Stimulated activated CD4-positive, alpha-beta T cell treated with anti-CD3 and anti-CD28 coated beads, TNF-alpha, amount 100 ng/mL, for 4 hours (primary cell): ENCODE data around the gene BPI.
"Not testable (repeated sequence)": the region's sequence is repeated elsewhere in the genome, so short reads cannot be mapped to it uniquely, and the experiment has no call there.

ENCODE experiments used
- DNase-seq, 3 experiments: peaks; one replicate each; pipeline ENCODE4 v3.0.0-alpha.2; 2020; ENCODE audit warnings: low read depth in 3 of 3

BPI gene

DNA sequence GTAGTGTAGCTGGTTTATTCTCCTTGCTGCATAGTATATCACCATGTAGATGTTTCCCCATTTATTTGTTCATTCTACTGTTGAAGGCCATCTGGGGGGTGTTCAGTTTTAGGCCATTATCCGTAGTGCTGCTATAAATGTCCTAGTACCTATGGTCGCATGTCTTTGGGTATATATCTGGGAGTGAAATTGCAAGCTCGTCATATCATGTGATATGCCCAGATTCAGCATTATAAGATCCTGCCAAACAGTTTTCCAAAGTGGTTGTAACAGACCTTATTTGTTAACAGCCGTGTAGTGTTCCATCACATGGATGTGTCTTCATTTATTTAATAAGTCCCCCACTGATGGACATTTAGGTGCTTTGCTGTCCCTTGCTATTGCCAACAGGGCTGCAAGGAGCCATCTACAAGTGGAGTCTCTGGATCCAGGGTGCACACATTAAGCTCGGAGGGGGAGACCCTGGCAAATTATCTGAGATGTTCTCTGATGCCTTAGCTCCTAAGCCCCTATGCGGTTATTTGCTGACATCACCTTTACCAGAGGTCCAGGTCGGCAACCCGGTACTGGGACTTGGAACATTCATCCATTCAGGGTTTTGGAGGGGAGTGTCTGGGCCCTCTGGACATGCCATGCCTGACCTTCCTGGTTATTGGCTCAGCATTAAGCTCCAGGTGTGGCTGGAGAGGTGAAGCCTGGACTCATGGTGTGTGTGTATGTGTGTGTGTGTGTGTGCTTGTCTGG is 59.2 kb downstream of the BPI start:
- no peak for DNase-seq

DNA sequence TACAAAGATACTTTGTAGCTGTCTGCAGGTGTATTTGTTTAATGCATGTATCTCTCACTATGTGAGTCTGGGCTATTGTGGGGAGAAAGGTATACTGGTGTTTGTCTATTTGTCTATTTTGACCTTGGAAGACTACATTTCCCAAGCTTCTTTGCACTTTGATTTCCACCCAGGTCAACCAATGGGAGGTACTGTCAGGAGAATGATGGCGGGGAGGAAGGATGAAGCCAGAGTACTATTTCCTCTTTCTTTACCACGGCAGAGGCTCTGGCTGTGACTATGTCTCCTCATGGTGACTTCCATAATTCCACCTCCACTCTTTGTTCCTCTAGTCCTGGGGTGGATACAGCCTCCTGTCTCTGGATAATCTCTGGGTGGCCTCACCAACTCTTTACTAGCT is 65.4 kb downstream of the BPI start:
- DNase-seq: no peak

GRCh38 chr20:38372806-38373205 is 68.8 kb downstream of the BPI start:
- DNase-seq: no peak

DNA sequence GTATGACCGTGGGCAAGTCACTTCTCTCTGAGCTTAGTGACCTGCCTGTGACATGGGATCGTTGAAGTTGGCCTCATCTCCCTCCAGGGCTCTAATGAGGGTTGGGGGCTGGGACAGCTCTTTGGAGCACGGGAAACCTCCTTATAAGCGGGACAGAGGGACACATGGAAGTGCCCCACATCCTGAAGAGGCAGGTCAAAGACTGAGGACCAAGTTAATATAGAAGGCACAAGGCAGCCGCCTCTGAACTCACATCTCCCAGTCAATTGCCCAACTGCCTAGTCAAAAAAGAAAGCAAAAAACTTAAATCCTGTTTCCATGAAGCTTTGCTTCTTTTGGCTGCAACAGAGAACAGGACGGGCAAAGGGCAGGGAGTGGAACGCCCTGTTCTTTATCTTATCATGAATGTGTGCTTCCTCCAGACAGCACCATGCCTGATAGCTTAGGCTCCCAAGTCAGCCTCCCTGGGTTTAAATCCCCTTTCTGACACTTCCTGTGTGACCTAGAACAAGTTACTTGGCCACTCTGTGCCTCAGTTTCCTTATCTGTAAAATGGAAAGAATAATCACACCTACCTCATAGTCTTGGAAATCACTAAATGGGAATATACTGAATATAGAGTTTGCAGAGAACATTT is 69.4 kb downstream of the BPI start:
- DNase-seq: no peak

DNA sequence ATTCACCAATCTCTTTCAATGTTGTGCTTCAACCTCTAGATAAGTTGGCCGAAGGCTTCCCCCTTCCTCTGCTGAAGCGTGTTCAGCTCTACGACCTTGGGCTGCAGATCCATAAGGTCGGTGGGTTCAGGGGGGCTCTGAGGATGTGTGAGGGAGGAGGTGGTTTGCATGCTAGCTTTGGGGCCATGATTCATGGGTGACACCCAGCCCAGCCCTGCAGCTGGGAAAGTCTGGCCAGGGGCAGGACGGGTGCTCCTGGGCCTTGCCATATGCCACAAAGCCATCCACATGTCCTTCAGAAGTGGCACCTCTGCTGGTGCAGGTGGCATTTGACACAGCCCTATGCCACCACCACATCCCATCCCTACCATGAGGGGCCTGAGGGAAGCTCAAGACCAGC is 69.9 kb downstream of the BPI start:
- no peak for DNase-seq

GRCh38 chr20:38377039-38377685 is 73.2 kb downstream of the BPI start:
- DNase-seq: no peak

- DNase-seq: not testable (repeated sequence)
These were observed 73.9 kb downstream of the BPI start for GRCh38 chr20:38377838-38378237.

- no peak for DNase-seq
These were observed 79.2 kb downstream of the BPI start for GRCh38 chr20:38383147-38383546.

- DNase-seq: no peak
These were observed 82.0 kb downstream of the BPI start for GRCh38 chr20:38386004-38386403.

GRCh38 chr20:38386851-38387250 is 82.9 kb downstream of the BPI start:
- DNase-seq: no peak
